GM23338 (cell line): Measurements from ENCODE around the gene ANO1. TPM values are rescaled to one million over a fixed set of nuclear protein-coding genes. Genes with fewer than 3 reads are reported as not detected.

Experiments used
- ATAC-seq: fragments of 200-7000 bp; cut with Tn5 transposase; 3 replicates; pipeline ENCODE4 v1.9.1; 2020
- DNase-seq: peaks from one replicate; pipeline ENCODE4 v3.0.0-alpha.2; 2015; ENCODE audit warnings: low spot score
- H2AFZ ChIP-seq: fragments of 200-600 bp; sonication (generic); 2 replicates; pipeline ENCODE4 v1.8.0; 2016; ENCODE audit warnings: antibody characterized with exemption, mild to moderate bottlenecking, moderate library complexity
- H3F3A ChIP-seq: fragments of 200-600 bp; sonication (generic); replicated peaks from 2 replicates; pipeline ENCODE4 v1.8.0; 2017; ENCODE audit warnings: antibody characterized with exemption, mixed run types, low read depth
- H3K27ac ChIP-seq: fragments of 200-600 bp; sonication (generic); 2 replicates; pipeline ENCODE4 v1.6.1; 2016; ENCODE audit warnings: low read depth
- H3K27me3 ChIP-seq: fragments of 200-600 bp; sonication (generic); 2 replicates; pipeline ENCODE4 v1.8.0; 2016; ENCODE audit warnings: mild to moderate bottlenecking, mixed run types, moderate library complexity; ENCODE audit not compliant: insufficient read depth
- H3K36me3 ChIP-seq: fragments of 200-600 bp; sonication (generic); 2 replicates; pipeline ENCODE4 v1.8.0; 2016; ENCODE audit warnings: mild to moderate bottlenecking; ENCODE audit not compliant: insufficient read depth
- H3K4me1 ChIP-seq: fragments of 200-600 bp; sonication (generic); 2 replicates; pipeline ENCODE4 v1.8.0; 2016; ENCODE audit warnings: mild to moderate bottlenecking, moderate library complexity; ENCODE audit not compliant: insufficient read depth
- H3K4me2 ChIP-seq: fragments of 200-600 bp; sonication (generic); 2 replicates; pipeline ENCODE4 v1.7.1; 2017; ENCODE audit warnings: mixed run types
- H3K4me3 ChIP-seq: fragments of 200-600 bp; sonication (generic); 2 replicates; pipeline ENCODE4 v1.6.1; 2016; ENCODE audit warnings: mixed run types
- H3K79me2 ChIP-seq: fragments of 200-600 bp; sonication (generic); replicated peaks from 2 replicates; pipeline ENCODE4 v1.8.0; 2017; ENCODE audit warnings: mild to moderate bottlenecking; ENCODE audit not compliant: insufficient read depth
- H3K9me2 ChIP-seq: fragments of 200-600 bp; sonication (generic); 2 replicates; pipeline ENCODE4 v1.8.0; 2017; ENCODE audit not compliant: insufficient read depth
- H4K20me1 ChIP-seq: fragments of 200-600 bp; sonication (generic); replicated peaks from 2 replicates; pipeline ENCODE4 v1.8.0; 2017; ENCODE audit warnings: mild to moderate bottlenecking; ENCODE audit not compliant: insufficient read depth
- H3K27ac Mint-ChIP-seq: 2 replicates; pipeline ENCODE4 v1.8.0; 2020; ENCODE audit warnings: inconsistent platforms, mild to moderate bottlenecking, moderate library complexity, mixed read lengths
- H3K27me3 Mint-ChIP-seq: 3 replicates; pipeline ENCODE4 v1.8.0; 2022; ENCODE audit warnings: low read depth, mild to moderate bottlenecking, moderate library complexity, mixed read lengths, inconsistent platforms; ENCODE audit not compliant: insufficient read depth, poor library complexity
- H3K36me3 Mint-ChIP-seq: 3 replicates; pipeline ENCODE4 v1.8.0; 2021; ENCODE audit warnings: low read depth, mild to moderate bottlenecking, inconsistent platforms, moderate library complexity, mixed read lengths
- H3K4me1 Mint-ChIP-seq: 3 replicates; pipeline ENCODE4 v1.8.0; 2020; ENCODE audit warnings: mild to moderate bottlenecking, inconsistent platforms, mixed read lengths
- H3K4me3 Mint-ChIP-seq: 3 replicates; pipeline ENCODE4 v1.8.0; 2021; ENCODE audit warnings: moderate library complexity, mild to moderate bottlenecking, inconsistent platforms, mixed read lengths
- H3K9me3 Mint-ChIP-seq: 3 replicates; pipeline ENCODE4 v1.8.0; 2020; ENCODE audit warnings: moderate library complexity, mild to moderate bottlenecking, inconsistent platforms, mixed read lengths
- CREB1 ChIP-seq: fragments of 250-450 bp; sonication (Bioruptor Pico); IDR thresholded peaks from 2 replicates; pipeline ENCODE4 v1.5.0; 2020; ENCODE audit warnings: low read depth, mild to moderate bottlenecking, moderate library complexity
- CTCF ChIP-seq, 2 experiments: fragments of 200-600 bp in 1 of 2; sonication (generic) in 1 of 2; conservative IDR thresholded peaks; 2 replicates each; pipeline versions ENCODE4 v1.5.1 to v1.6.1; 2016 to 2017; ENCODE audit warnings: antibody characterized with exemption in 2 of 2, low read depth in 2 of 2, mild to moderate bottlenecking in 2 of 2, moderate library complexity in 1 of 2
- EZH2 ChIP-seq: fragments of 200-600 bp; sonication (generic); IDR thresholded peaks from one replicate; pipeline ENCODE4 v1.8.0; 2017; ENCODE audit warnings: antibody characterized with exemption, mild to moderate bottlenecking, low read depth; ENCODE audit not compliant: unreplicated experiment
- EZH2phosphoT487 ChIP-seq: fragments of 200-600 bp; sonication (generic); IDR thresholded peaks from one replicate; pipeline ENCODE4 v1.8.1; 2018; ENCODE audit warnings: antibody characterized with exemption; ENCODE audit not compliant: unreplicated experiment
- JUNB ChIP-seq: IDR thresholded peaks from one replicate; pipeline ENCODE4 v1.6.1; 2016; ENCODE audit warnings: antibody characterized with exemption; ENCODE audit not compliant: unreplicated experiment
- NANOG ChIP-seq: IDR thresholded peaks from 2 replicates; pipeline ENCODE4 v1.6.1; 2016; ENCODE audit warnings: antibody characterized with exemption, borderline replicate concordance
- ZNF114 ChIP-seq: fragments of 250-450 bp; sonication (Bioruptor Pico); IDR thresholded peaks from 2 replicates; pipeline ENCODE4 v1.5.0; 2020; ENCODE audit warnings: mild to moderate bottlenecking, moderate library complexity
- ZNF331 ChIP-seq: fragments of 250-450 bp; sonication (Bioruptor Pico); IDR thresholded peaks from 2 replicates; pipeline ENCODE4 v1.5.0; 2020; ENCODE audit warnings: low read depth, mild to moderate bottlenecking, moderate library complexity
- ZNF462 ChIP-seq: fragments of 250-450 bp; sonication (Bioruptor Pico); IDR thresholded peaks from 2 replicates; pipeline ENCODE4 v1.5.0; 2020; ENCODE audit warnings: mild to moderate bottlenecking, moderate library complexity
- polyA plus RNA-seq: library from polyadenylated mRNA; unstranded; fragments of >200 nt; fragmentation: Nextera tagmentation; extraction: Ambion mirVana; gene quantifications from 2 replicates; pipeline ENCODE4 v1.2.1, GENCODE V29; 2016
- total RNA-seq: library from RNA; depleted of rRNA; stranded (reverse); fragments of >200 nt; shearing (Covaris generic); gene quantifications from 2 replicates; pipeline ENCODE4 v1.2.3, GENCODE V29; 2014

ANO1 gene
- total and polyA plus RNA-seq, 2 experiments from 2014 or later: 1.4 to 3.4 TPM

GRCh38 chr11:70038034-70038834, 39.9 kb upstream of the ANO1 start:
- Mint-ChIP-seq H3K9me3 (peaks cover 56% of the 10 kb centered on the region), H3K36me3 (peaks cover 31% of the 10 kb centered on the region), H3K4me1 (peaks cover 6% of the 10 kb centered on the region; the same call in 1 of the 3 replicates), H3K27ac (no peak overlapping the region), H3K27me3 (peaks cover 3% of the 10 kb centered on the region), H3K4me3 (no peak overlapping the region)
- Histone ChIP-seq H4K20me1 (no peaks in the 10 kb centered on the region; the same call in 1 of the 2 replicates), H3F3A (no peaks in the 10 kb centered on the region), H3K4me2 (no peak overlapping the region), H3K27me3 (no peaks in the 10 kb centered on the region), H3K9me2 (no peaks in the 10 kb centered on the region), H2AFZ (no peak overlapping the region), H3K79me2 (no peaks in the 10 kb centered on the region), H3K27ac (no peak overlapping the region), H3K36me3 (no peaks in the 10 kb centered on the region), H3K4me3 (no peak overlapping the region), H3K4me1 (no peaks in the 10 kb centered on the region)
- DNase-seq (no peak), ATAC-seq (no peak)
- TF ChIP-seq ZNF462 (no peak), JUNB (no peak), CTCF (conservative IDR thresholded peaks at IDR 0.05; ENCODE audit: low read depth in 2 of 2) (no peak), NANOG (no peak), EZH2phosphoT487 (no peak), ZNF114 (no peak), ZNF331 (CRISPR knock-in tag) (no peak), CREB1 (no peak), EZH2 (no peak)
